Peyer's patch (tissue), 4 donors: ENCODE results near the gene IMPG1.
"Not testable (repeated sequence)": the region's sequence is repeated elsewhere in the genome, so short reads cannot be mapped to it uniquely, and the experiment has no call there.

Experiments
- CTCF ChIP-seq, 6 experiments: fragments of 450-650 bp in 4 of 6; fragments of 200-600 bp in 2 of 6; sonication (generic) in 1 of 6; IDR thresholded peaks; one replicate each; pipeline ENCODE4 v1.5.1; 2017 to 2019; ENCODE audit warnings: antibody characterized with exemption in 6 of 6, mild to moderate bottlenecking in 3 of 6, moderate library complexity in 1 of 6
- POLR2A ChIP-seq, 2 donors: fragments of 450-650 bp; IDR thresholded peaks; one replicate each; pipeline ENCODE4 v1.5.1; 2017; ENCODE audit warnings: antibody characterized with exemption in 2 of 2, mild to moderate bottlenecking in 2 of 2, moderate library complexity in 2 of 2

DNA sequence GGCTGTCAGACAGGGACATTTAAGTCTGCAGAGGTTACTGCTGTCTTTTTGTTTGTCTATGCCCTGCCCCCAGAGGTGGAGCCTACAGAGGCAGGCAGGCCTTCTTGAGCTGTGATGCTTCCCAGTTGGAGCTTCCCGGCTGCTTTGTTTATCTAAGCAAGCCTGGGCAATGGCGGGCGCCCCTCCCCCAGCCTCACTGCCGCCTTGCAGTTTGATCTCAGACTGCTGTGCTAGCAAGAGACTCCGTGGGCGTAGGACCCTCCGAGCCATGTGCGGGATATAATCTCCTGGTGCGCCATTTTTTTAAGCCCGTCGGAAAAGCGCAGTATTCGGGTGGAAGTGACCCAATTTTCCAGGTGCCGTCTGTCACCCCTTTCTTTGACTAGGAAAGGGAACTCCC is 167.3 kb downstream of the IMPG1 start:
- not testable (repeated sequence) for TF ChIP-seq CTCF, POLR2A (IDR thresholded peaks at IDR 0.05)
